GM23338 (cell line): Measurements from ENCODE around the gene C1orf216. TPM values are rescaled to one million over a fixed set of nuclear protein-coding genes. Genes with fewer than 3 reads are reported as not detected.

Experiments
- ATAC-seq: fragments of 200-7000 bp; cut with Tn5 transposase; 3 replicates; pipeline ENCODE4 v1.9.1; 2020
- DNase-seq: peaks from one replicate; pipeline ENCODE4 v3.0.0-alpha.2; 2015; ENCODE audit warnings: low spot score
- H2AFZ ChIP-seq: fragments of 200-600 bp; sonication (generic); 2 replicates; pipeline ENCODE4 v1.8.0; 2016; ENCODE audit warnings: antibody characterized with exemption, mild to moderate bottlenecking, moderate library complexity
- H3F3A ChIP-seq: fragments of 200-600 bp; sonication (generic); replicated peaks from 2 replicates; pipeline ENCODE4 v1.8.0; 2017; ENCODE audit warnings: antibody characterized with exemption, mixed run types, low read depth
- H3K27ac ChIP-seq: fragments of 200-600 bp; sonication (generic); 2 replicates; pipeline ENCODE4 v1.6.1; 2016; ENCODE audit warnings: low read depth
- H3K27me3 ChIP-seq: fragments of 200-600 bp; sonication (generic); 2 replicates; pipeline ENCODE4 v1.8.0; 2016; ENCODE audit warnings: mild to moderate bottlenecking, mixed run types, moderate library complexity; ENCODE audit not compliant: insufficient read depth
- H3K36me3 ChIP-seq: fragments of 200-600 bp; sonication (generic); 2 replicates; pipeline ENCODE4 v1.8.0; 2016; ENCODE audit warnings: mild to moderate bottlenecking; ENCODE audit not compliant: insufficient read depth
- H3K4me1 ChIP-seq: fragments of 200-600 bp; sonication (generic); 2 replicates; pipeline ENCODE4 v1.8.0; 2016; ENCODE audit warnings: mild to moderate bottlenecking, moderate library complexity; ENCODE audit not compliant: insufficient read depth
- H3K4me2 ChIP-seq: fragments of 200-600 bp; sonication (generic); 2 replicates; pipeline ENCODE4 v1.7.1; 2017; ENCODE audit warnings: mixed run types
- H3K4me3 ChIP-seq: fragments of 200-600 bp; sonication (generic); 2 replicates; pipeline ENCODE4 v1.6.1; 2016; ENCODE audit warnings: mixed run types
- H3K79me2 ChIP-seq: fragments of 200-600 bp; sonication (generic); replicated peaks from 2 replicates; pipeline ENCODE4 v1.8.0; 2017; ENCODE audit warnings: mild to moderate bottlenecking; ENCODE audit not compliant: insufficient read depth
- H3K9me2 ChIP-seq: fragments of 200-600 bp; sonication (generic); 2 replicates; pipeline ENCODE4 v1.8.0; 2017; ENCODE audit not compliant: insufficient read depth
- H4K20me1 ChIP-seq: fragments of 200-600 bp; sonication (generic); replicated peaks from 2 replicates; pipeline ENCODE4 v1.8.0; 2017; ENCODE audit warnings: mild to moderate bottlenecking; ENCODE audit not compliant: insufficient read depth
- H3K27ac Mint-ChIP-seq: 2 replicates; pipeline ENCODE4 v1.8.0; 2020; ENCODE audit warnings: inconsistent platforms, mild to moderate bottlenecking, moderate library complexity, mixed read lengths
- H3K27me3 Mint-ChIP-seq: 3 replicates; pipeline ENCODE4 v1.8.0; 2022; ENCODE audit warnings: low read depth, mild to moderate bottlenecking, moderate library complexity, mixed read lengths, inconsistent platforms; ENCODE audit not compliant: insufficient read depth, poor library complexity
- H3K36me3 Mint-ChIP-seq: 3 replicates; pipeline ENCODE4 v1.8.0; 2021; ENCODE audit warnings: low read depth, mild to moderate bottlenecking, inconsistent platforms, moderate library complexity, mixed read lengths
- H3K4me1 Mint-ChIP-seq: 3 replicates; pipeline ENCODE4 v1.8.0; 2020; ENCODE audit warnings: mild to moderate bottlenecking, inconsistent platforms, mixed read lengths
- H3K4me3 Mint-ChIP-seq: 3 replicates; pipeline ENCODE4 v1.8.0; 2021; ENCODE audit warnings: moderate library complexity, mild to moderate bottlenecking, inconsistent platforms, mixed read lengths
- H3K9me3 Mint-ChIP-seq: 3 replicates; pipeline ENCODE4 v1.8.0; 2020; ENCODE audit warnings: moderate library complexity, mild to moderate bottlenecking, inconsistent platforms, mixed read lengths
- CREB1 ChIP-seq: fragments of 250-450 bp; sonication (Bioruptor Pico); IDR thresholded peaks from 2 replicates; pipeline ENCODE4 v1.5.0; 2020; ENCODE audit warnings: low read depth, mild to moderate bottlenecking, moderate library complexity
- EZH2 ChIP-seq: fragments of 200-600 bp; sonication (generic); IDR thresholded peaks from one replicate; pipeline ENCODE4 v1.8.0; 2017; ENCODE audit warnings: antibody characterized with exemption, mild to moderate bottlenecking, low read depth; ENCODE audit not compliant: unreplicated experiment
- EZH2phosphoT487 ChIP-seq: fragments of 200-600 bp; sonication (generic); IDR thresholded peaks from one replicate; pipeline ENCODE4 v1.8.1; 2018; ENCODE audit warnings: antibody characterized with exemption; ENCODE audit not compliant: unreplicated experiment
- JUNB ChIP-seq: IDR thresholded peaks from one replicate; pipeline ENCODE4 v1.6.1; 2016; ENCODE audit warnings: antibody characterized with exemption; ENCODE audit not compliant: unreplicated experiment
- NANOG ChIP-seq: IDR thresholded peaks from 2 replicates; pipeline ENCODE4 v1.6.1; 2016; ENCODE audit warnings: antibody characterized with exemption, borderline replicate concordance
- POLR2AphosphoS5 ChIP-seq: IDR thresholded peaks from 2 replicates; pipeline ENCODE4 v1.6.1; 2016; ENCODE audit warnings: antibody characterized with exemption, low read depth
- STAT1 ChIP-seq: IDR thresholded peaks from one replicate; pipeline ENCODE4 v1.6.1; 2016; ENCODE audit warnings: antibody characterized with exemption; ENCODE audit not compliant: unreplicated experiment
- ZNF114 ChIP-seq: fragments of 250-450 bp; sonication (Bioruptor Pico); IDR thresholded peaks from 2 replicates; pipeline ENCODE4 v1.5.0; 2020; ENCODE audit warnings: mild to moderate bottlenecking, moderate library complexity
- ZNF331 ChIP-seq: fragments of 250-450 bp; sonication (Bioruptor Pico); IDR thresholded peaks from 2 replicates; pipeline ENCODE4 v1.5.0; 2020; ENCODE audit warnings: low read depth, mild to moderate bottlenecking, moderate library complexity
- ZNF462 ChIP-seq: fragments of 250-450 bp; sonication (Bioruptor Pico); IDR thresholded peaks from 2 replicates; pipeline ENCODE4 v1.5.0; 2020; ENCODE audit warnings: mild to moderate bottlenecking, moderate library complexity
- polyA plus RNA-seq: library from polyadenylated mRNA; unstranded; fragments of >200 nt; fragmentation: Nextera tagmentation; extraction: Ambion mirVana; gene quantifications from 2 replicates; pipeline ENCODE4 v1.2.1, GENCODE V29; 2016
- total RNA-seq: library from RNA; depleted of rRNA; stranded (reverse); fragments of >200 nt; shearing (Covaris generic); gene quantifications from 2 replicates; pipeline ENCODE4 v1.2.3, GENCODE V29; 2014
- TF ChIP-seq, protein P1 (sequence below): IDR thresholded peaks from one replicate; pipeline ENCODE4 v1.6.1; 2018; ENCODE audit warnings: antibody characterized with exemption; ENCODE audit not compliant: unreplicated experiment
- TF ChIP-seq, protein P2 (sequence below), 2 experiments: fragments of 200-600 bp in 1 of 2; sonication (generic) in 1 of 2; conservative IDR thresholded peaks; 2 replicates each; pipeline versions ENCODE4 v1.5.1 to v1.6.1; 2016 to 2017; ENCODE audit warnings: antibody characterized with exemption in 2 of 2, low read depth in 2 of 2, mild to moderate bottlenecking in 2 of 2, moderate library complexity in 1 of 2
- TF ChIP-seq, protein P3 (sequence below): IDR thresholded peaks from 2 replicates; pipeline ENCODE4 v1.6.1; 2016; ENCODE audit warnings: antibody characterized with exemption

The C1orf216 gene
- total and polyA plus RNA-seq, 2 experiments from 2014 or later: 4.7 to 21.5 TPM

DNA sequence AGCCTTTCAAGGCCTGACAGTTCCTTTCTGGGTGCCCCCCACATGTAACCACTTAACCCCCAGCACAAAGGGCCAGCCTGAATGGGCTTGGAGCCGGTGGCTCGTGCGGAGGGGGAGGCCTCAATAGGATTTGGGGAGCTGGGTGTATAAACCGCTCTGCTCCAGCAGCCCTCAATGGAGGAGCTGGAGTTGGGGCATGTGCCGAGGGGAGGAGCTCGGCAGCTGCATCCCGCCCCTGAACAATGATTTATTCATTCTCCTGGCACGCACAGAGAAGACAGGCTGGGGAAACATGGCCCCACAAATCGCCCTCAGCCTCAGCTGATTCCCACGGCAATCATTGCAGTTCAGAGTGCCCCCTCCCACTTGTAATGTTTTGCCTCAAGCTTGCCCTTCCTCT lies 6.9 kb upstream of the C1orf216 start:
- Histone ChIP-seq H3K9me2 (no peaks in the 10 kb centered on the region), H3K79me2 (no peaks in the 10 kb centered on the region), H2AFZ (no peak overlapping the region), H3F3A (peaks cover 12% of the 10 kb centered on the region), H4K20me1 (no peaks in the 10 kb centered on the region), H3K36me3 (no peaks in the 10 kb centered on the region), H3K27ac (no peak overlapping the region), H3K4me3 (no peak overlapping the region), H3K27me3 (no peaks in the 10 kb centered on the region), H3K4me1 (peaks cover 12% of the 10 kb centered on the region; the same call in 1 of the 2 replicates), H3K4me2 (peak overlapping the region; percentile 43; the same call in 1 of the 2 replicates)
- TF ChIP-seq ZNF114 (CRISPR knock-in tag) (no peak), JUNB (no peak), CREB1 (CRISPR knock-in tag) (no peak), EZH2phosphoT487 (no peak), ZNF462 (no peak), STAT1 (no peak), EZH2 (no peak), ZNF331 (CRISPR knock-in tag) (no peak), POLR2AphosphoS5 (no peak), NANOG (no peak)
- TF ChIP-seq, protein P1, sequence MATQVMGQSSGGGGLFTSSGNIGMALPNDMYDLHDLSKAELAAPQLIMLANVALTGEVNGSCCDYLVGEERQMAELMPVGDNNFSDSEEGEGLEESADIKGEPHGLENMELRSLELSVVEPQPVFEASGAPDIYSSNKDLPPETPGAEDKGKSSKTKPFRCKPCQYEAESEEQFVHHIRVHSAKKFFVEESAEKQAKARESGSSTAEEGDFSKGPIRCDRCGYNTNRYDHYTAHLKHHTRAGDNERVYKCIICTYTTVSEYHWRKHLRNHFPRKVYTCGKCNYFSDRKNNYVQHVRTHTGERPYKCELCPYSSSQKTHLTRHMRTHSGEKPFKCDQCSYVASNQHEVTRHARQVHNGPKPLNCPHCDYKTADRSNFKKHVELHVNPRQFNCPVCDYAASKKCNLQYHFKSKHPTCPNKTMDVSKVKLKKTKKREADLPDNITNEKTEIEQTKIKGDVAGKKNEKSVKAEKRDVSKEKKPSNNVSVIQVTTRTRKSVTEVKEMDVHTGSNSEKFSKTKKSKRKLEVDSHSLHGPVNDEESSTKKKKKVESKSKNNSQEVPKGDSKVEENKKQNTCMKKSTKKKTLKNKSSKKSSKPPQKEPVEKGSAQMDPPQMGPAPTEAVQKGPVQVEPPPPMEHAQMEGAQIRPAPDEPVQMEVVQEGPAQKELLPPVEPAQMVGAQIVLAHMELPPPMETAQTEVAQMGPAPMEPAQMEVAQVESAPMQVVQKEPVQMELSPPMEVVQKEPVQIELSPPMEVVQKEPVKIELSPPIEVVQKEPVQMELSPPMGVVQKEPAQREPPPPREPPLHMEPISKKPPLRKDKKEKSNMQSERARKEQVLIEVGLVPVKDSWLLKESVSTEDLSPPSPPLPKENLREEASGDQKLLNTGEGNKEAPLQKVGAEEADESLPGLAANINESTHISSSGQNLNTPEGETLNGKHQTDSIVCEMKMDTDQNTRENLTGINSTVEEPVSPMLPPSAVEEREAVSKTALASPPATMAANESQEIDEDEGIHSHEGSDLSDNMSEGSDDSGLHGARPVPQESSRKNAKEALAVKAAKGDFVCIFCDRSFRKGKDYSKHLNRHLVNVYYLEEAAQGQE: no peak
- TF ChIP-seq, protein P2, sequence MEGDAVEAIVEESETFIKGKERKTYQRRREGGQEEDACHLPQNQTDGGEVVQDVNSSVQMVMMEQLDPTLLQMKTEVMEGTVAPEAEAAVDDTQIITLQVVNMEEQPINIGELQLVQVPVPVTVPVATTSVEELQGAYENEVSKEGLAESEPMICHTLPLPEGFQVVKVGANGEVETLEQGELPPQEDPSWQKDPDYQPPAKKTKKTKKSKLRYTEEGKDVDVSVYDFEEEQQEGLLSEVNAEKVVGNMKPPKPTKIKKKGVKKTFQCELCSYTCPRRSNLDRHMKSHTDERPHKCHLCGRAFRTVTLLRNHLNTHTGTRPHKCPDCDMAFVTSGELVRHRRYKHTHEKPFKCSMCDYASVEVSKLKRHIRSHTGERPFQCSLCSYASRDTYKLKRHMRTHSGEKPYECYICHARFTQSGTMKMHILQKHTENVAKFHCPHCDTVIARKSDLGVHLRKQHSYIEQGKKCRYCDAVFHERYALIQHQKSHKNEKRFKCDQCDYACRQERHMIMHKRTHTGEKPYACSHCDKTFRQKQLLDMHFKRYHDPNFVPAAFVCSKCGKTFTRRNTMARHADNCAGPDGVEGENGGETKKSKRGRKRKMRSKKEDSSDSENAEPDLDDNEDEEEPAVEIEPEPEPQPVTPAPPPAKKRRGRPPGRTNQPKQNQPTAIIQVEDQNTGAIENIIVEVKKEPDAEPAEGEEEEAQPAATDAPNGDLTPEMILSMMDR (conservative IDR thresholded peaks at IDR 0.05; ENCODE audit: low read depth in 2 of 2): no peak
- TF ChIP-seq, protein P3, sequence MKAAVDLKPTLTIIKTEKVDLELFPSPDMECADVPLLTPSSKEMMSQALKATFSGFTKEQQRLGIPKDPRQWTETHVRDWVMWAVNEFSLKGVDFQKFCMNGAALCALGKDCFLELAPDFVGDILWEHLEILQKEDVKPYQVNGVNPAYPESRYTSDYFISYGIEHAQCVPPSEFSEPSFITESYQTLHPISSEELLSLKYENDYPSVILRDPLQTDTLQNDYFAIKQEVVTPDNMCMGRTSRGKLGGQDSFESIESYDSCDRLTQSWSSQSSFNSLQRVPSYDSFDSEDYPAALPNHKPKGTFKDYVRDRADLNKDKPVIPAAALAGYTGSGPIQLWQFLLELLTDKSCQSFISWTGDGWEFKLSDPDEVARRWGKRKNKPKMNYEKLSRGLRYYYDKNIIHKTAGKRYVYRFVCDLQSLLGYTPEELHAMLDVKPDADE: no peak
- Mint-ChIP-seq H3K27me3 (peaks cover 7% of the 10 kb centered on the region), H3K9me3 (no peaks in the 10 kb centered on the region), H3K36me3 (no peaks in the 10 kb centered on the region; the same call in 2 of the 3 replicates), H3K4me1 (peaks cover 19% of the 10 kb centered on the region), H3K4me3 (no peak overlapping the region), H3K27ac (peak overlapping the region; percentile 89; the same call in 1 of the 2 replicates)
- ATAC-seq (peak; percentile 53), DNase-seq (peak; percentile 34)
